ENCODE results near the gene UBE2D4. TPM values are rescaled to one million over a fixed set of nuclear protein-coding genes. Genes with fewer than 3 reads are reported as not detected.

UBE2D4 gene
- total and polyA plus RNA-seq, 9 of the 15 experiments (the other 6 are each of a cell fraction or from before 2014, with no cell fraction given) = 3.3 to 16.2 (median 7.5) TPM

DNA sequence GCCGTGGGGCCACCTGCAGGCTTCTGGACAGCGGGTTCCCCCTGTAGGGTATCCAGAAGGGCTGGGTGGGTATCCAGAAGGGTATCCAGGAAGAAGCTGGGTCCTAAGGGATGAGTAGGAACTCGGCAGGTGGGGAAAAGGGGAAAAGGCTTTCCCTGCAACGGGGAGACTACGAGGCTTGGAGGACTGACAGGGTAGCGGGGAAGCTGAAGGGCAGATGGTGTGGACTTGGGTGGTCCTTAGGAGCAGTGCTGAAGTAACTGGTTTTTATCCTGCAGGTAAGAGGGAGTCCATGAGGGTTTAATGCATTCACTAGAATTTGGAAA is 525 bp downstream of the UBE2D4 start (continued):
- TF ChIP-seq TAF15 (IDR thresholded peaks at IDR 0.05; ENCODE audit: low read depth, low read length) (no peak), TAF1 (IDR thresholded peaks at IDR 0.05; ENCODE audit: control insufficient read depth, extremely low read depth, insufficient read depth, low read length, severe bottlenecking) (no peak), ARID1B (IDR thresholded peaks at IDR 0.05) (no peak), NR4A1 (CRISPR knock-in tag; IDR thresholded peaks at IDR 0.05) (no peak), NR4A1 (tag; IDR thresholded peaks at IDR 0.05) (no peak), FUS (optimal IDR thresholded peaks at IDR 0.05; ENCODE audit: low read depth, low read length) (no peak), BRF1 (IDR thresholded peaks at IDR 0.05; ENCODE audit: borderline replicate concordance, extremely low read depth, insufficient read length) (no peak), HCFC1 (IDR thresholded peaks at IDR 0.05; ENCODE audit: low read depth, low read length) (no peak), CBX1 (IDR thresholded peaks at IDR 0.05; ENCODE audit: low read depth) (no peak), SREBF2 (CRISPR knock-in tag; IDR thresholded peaks at IDR 0.05) (no peak), RBM17 (IDR thresholded peaks at IDR 0.05; ENCODE audit: borderline replicate concordance, low read depth, low read length) (no peak), CHCHD3 (CRISPR knock-in tag; IDR thresholded peaks at IDR 0.05) (no peak), PTTG1 (tag; IDR thresholded peaks at IDR 0.05; ENCODE audit: low read depth) (no peak), RAD51 (IDR thresholded peaks at IDR 0.05; ENCODE audit: borderline replicate concordance, low read depth) (no peak), ZSCAN32 (CRISPR knock-in tag; IDR thresholded peaks at IDR 0.05) (no peak), ZNF282 (CRISPR knock-in tag; IDR thresholded peaks at IDR 0.05) (no peak), FOXJ2 (tag; IDR thresholded peaks at IDR 0.05) (no peak), BDP1 (IDR thresholded peaks at IDR 0.05; ENCODE audit: insufficient read depth, insufficient read length) (no peak), SAP30 (IDR thresholded peaks at IDR 0.05; ENCODE audit: borderline replicate concordance, insufficient read depth, low read depth, low read length, poor library complexity, severe bottlenecking) (no peak), RBBP5 (IDR thresholded peaks at IDR 0.05; ENCODE audit: borderline replicate concordance, insufficient read depth, low read length, poor library complexity, severe bottlenecking) (no peak), TFE3 (CRISPR knock-in tag; IDR thresholded peaks at IDR 0.05) (no peak), XRCC4 (IDR thresholded peaks at IDR 0.05; ENCODE audit: extremely low read depth, insufficient read depth, insufficient read length) (no peak), CTBP1 (IDR thresholded peaks at IDR 0.05; ENCODE audit: borderline replicate concordance) (no peak), ZNF764 (CRISPR knock-in tag; IDR thresholded peaks at IDR 0.05; ENCODE audit: low read depth) (no peak), YBX1 (IDR thresholded peaks at IDR 0.05) (no peak), ZNF41 (CRISPR knock-in tag; conservative IDR thresholded peaks at IDR 0.05) (no peak), U2AF1 (optimal IDR thresholded peaks at IDR 0.05; ENCODE audit: low read depth, low read length) (no peak)
- TF ChIP-seq, protein P1, sequence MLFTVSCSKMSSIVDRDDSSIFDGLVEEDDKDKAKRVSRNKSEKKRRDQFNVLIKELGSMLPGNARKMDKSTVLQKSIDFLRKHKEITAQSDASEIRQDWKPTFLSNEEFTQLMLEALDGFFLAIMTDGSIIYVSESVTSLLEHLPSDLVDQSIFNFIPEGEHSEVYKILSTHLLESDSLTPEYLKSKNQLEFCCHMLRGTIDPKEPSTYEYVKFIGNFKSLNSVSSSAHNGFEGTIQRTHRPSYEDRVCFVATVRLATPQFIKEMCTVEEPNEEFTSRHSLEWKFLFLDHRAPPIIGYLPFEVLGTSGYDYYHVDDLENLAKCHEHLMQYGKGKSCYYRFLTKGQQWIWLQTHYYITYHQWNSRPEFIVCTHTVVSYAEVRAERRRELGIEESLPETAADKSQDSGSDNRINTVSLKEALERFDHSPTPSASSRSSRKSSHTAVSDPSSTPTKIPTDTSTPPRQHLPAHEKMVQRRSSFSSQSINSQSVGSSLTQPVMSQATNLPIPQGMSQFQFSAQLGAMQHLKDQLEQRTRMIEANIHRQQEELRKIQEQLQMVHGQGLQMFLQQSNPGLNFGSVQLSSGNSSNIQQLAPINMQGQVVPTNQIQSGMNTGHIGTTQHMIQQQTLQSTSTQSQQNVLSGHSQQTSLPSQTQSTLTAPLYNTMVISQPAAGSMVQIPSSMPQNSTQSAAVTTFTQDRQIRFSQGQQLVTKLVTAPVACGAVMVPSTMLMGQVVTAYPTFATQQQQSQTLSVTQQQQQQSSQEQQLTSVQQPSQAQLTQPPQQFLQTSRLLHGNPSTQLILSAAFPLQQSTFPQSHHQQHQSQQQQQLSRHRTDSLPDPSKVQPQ (CRISPR knock-in tag; IDR thresholded peaks at IDR 0.05; ENCODE audit: borderline replicate concordance) = no peak
